KMS-11 (cell line): Measurements from ENCODE around the gene PABPC1L.

Source experiments
- H2AFZ ChIP-seq: fragments of 200-600 bp; sonication (generic); 2 replicates; pipeline ENCODE4 v1.6.1; 2016; ENCODE audit warnings: antibody characterized with exemption, mixed run types, low read depth
- H3K27ac ChIP-seq: fragments of 200-600 bp; sonication (generic); 2 replicates; pipeline ENCODE4 v1.6.1; 2016; ENCODE audit warnings: mild to moderate bottlenecking, mixed run types
- H3K27me3 ChIP-seq: fragments of 200-600 bp; sonication (generic); 2 replicates; pipeline ENCODE4 v1.6.1; 2017; ENCODE audit warnings: mild to moderate bottlenecking, low read depth, mixed run types, moderate library complexity; ENCODE audit not compliant: insufficient read depth
- H3K36me3 ChIP-seq: fragments of 200-600 bp; sonication (generic); 2 replicates; pipeline ENCODE4 v1.6.1; 2017; ENCODE audit warnings: mild to moderate bottlenecking, mixed run types; ENCODE audit not compliant: insufficient read depth
- H3K4me1 ChIP-seq: fragments of 200-600 bp; sonication (generic); 2 replicates; pipeline ENCODE4 v1.6.1; 2016; ENCODE audit warnings: mild to moderate bottlenecking, low read depth, mixed run types; ENCODE audit not compliant: poor library complexity, severe bottlenecking
- H3K4me2 ChIP-seq: fragments of 200-600 bp; sonication (generic); 2 replicates; pipeline ENCODE4 v1.7.0; 2016; ENCODE audit warnings: mild to moderate bottlenecking, mixed run types
- H3K4me3 ChIP-seq: fragments of 200-600 bp; sonication (generic); IDR thresholded peaks from 2 replicates; pipeline ENCODE4 v1.6.1; 2017; ENCODE audit warnings: low read depth, low read length, mixed read lengths; ENCODE audit not compliant: insufficient read depth
- H3K79me2 ChIP-seq: fragments of 200-600 bp; sonication (generic); 2 replicates; pipeline ENCODE4 v1.6.1; 2016; ENCODE audit warnings: low read depth, mixed run types; ENCODE audit not compliant: insufficient read depth
- H3K9ac ChIP-seq: fragments of 200-600 bp; sonication (generic); 2 replicates; pipeline ENCODE4 v1.6.1; 2016; ENCODE audit warnings: mild to moderate bottlenecking, mixed run types
- H4K20me1 ChIP-seq: fragments of 200-600 bp; sonication (generic); 2 replicates; pipeline ENCODE4 v1.6.1; 2016; ENCODE audit warnings: mild to moderate bottlenecking, mixed run types; ENCODE audit not compliant: insufficient read depth
- CTCF ChIP-seq: fragments of 200-600 bp; sonication (generic); conservative IDR thresholded peaks from 2 replicates; pipeline ENCODE4 v1.6.1; 2017; ENCODE audit warnings: low read depth, mild to moderate bottlenecking, antibody characterized with exemption, low read length, moderate library complexity, mixed read lengths

Gene PABPC1L

GRCh38 chr20:44946271-44946852 lies 36.5 kb downstream of the PABPC1L start:
- Histone ChIP-seq H3K36me3 (peaks cover 4% of the 10 kb centered on the region; the same call in 1 of the 2 replicates), H4K20me1 (no peaks in the 10 kb centered on the region), H3K4me1 (no peaks in the 10 kb centered on the region), H3K4me3 (no peak overlapping the region), H3K79me2 (no peaks in the 10 kb centered on the region), H3K4me2 (no peak overlapping the region), H2AFZ (no peak overlapping the region), H3K27ac (no peak overlapping the region), H3K27me3 (no peaks in the 10 kb centered on the region), H3K9ac (no peak overlapping the region)
- TF ChIP-seq CTCF: no peak

- Histone ChIP-seq H4K20me1 (no peaks in the 10 kb centered on the region), H3K36me3 (peaks cover 9% of the 10 kb centered on the region; the same call in 1 of the 2 replicates), H3K79me2 (no peaks in the 10 kb centered on the region; the same call in 1 of the 2 replicates), H2AFZ (no peak overlapping the region), H3K4me2 (no peak overlapping the region), H3K4me1 (no peaks in the 10 kb centered on the region), H3K27me3 (no peaks in the 10 kb centered on the region), H3K4me3 (no peak overlapping the region), H3K9ac (no peak overlapping the region), H3K27ac (no peak overlapping the region)
- no peak for TF ChIP-seq CTCF
Measured at GRCh38 chr20:44948107-44948506, 38.2 kb downstream of the PABPC1L start.

- Histone ChIP-seq H3K9ac (no peak overlapping the region), H3K36me3 (peaks cover 9% of the 10 kb centered on the region; the same call in 1 of the 2 replicates), H3K4me2 (no peak overlapping the region), H3K27ac (no peak overlapping the region), H3K27me3 (no peaks in the 10 kb centered on the region), H3K79me2 (no peaks in the 10 kb centered on the region; the same call in 1 of the 2 replicates), H3K4me3 (no peak overlapping the region), H4K20me1 (no peaks in the 10 kb centered on the region), H2AFZ (no peak overlapping the region), H3K4me1 (no peaks in the 10 kb centered on the region)
- no peak for TF ChIP-seq CTCF
Measured at GRCh38 chr20:44948513-44948912, 38.7 kb downstream of the PABPC1L start.

GRCh38 chr20:44950368-44950767 lies 40.5 kb downstream of the PABPC1L start:
- Histone ChIP-seq H4K20me1 (no peaks in the 10 kb centered on the region), H2AFZ (no peak overlapping the region), H3K4me3 (no peak overlapping the region), H3K36me3 (peaks cover 23% of the 10 kb centered on the region; the same call in 1 of the 2 replicates), H3K4me2 (no peak overlapping the region), H3K79me2 (no peaks in the 10 kb centered on the region; the same call in 1 of the 2 replicates), H3K27ac (no peak overlapping the region), H3K27me3 (no peaks in the 10 kb centered on the region), H3K9ac (no peak overlapping the region), H3K4me1 (no peaks in the 10 kb centered on the region)
- TF ChIP-seq CTCF: no peak
